Activated CD8-positive, alpha-beta T cell treated with anti-CD3 and anti-CD28 coated beads for 36 hours (primary cell): ENCODE data around the gene TMEM63B. TPM values are rescaled to one million over a fixed set of nuclear protein-coding genes. Genes with fewer than 3 reads are reported as not detected.

Experiments used
- ATAC-seq: fragments of 200-7000 bp; cut with Tn5 transposase; one replicate; pipeline ENCODE4 v1.10.0; 2021; ENCODE audit warnings: mild to moderate bottlenecking, moderate library complexity
- CTCF ChIA-PET: fragments of 350-600 bp; sonication (Branson Sonifier 250); formaldehyde crosslinking; loops from one replicate; lab custom pipeline; 2021; ENCODE audit warnings: antibody characterized with exemption; lab: Charles Lee
- POLR2A ChIA-PET: fragments of 350-600 bp; sonication (Branson Sonifier 250); formaldehyde crosslinking; loops from one replicate; lab custom pipeline; 2021; ENCODE audit warnings: antibody characterized with exemption; lab: Charles Lee
- DNase-seq: peaks from one replicate; pipeline ENCODE4 v3.0.0-alpha.2; 2020
- H3K27ac Mint-ChIP-seq: one replicate; pipeline ENCODE4 v1.8.0; 2021; ENCODE audit warnings: mild to moderate bottlenecking, mixed read lengths
- H3K27me3 Mint-ChIP-seq: one replicate; pipeline ENCODE4 v1.8.0; 2021; ENCODE audit warnings: mixed read lengths
- H3K36me3 Mint-ChIP-seq: one replicate; pipeline ENCODE4 v1.8.0; 2021; ENCODE audit warnings: low read depth, mixed read lengths
- H3K4me1 Mint-ChIP-seq: one replicate; pipeline ENCODE4 v1.8.0; 2021; ENCODE audit warnings: low read depth, mixed read lengths
- H3K4me3 Mint-ChIP-seq: one replicate; pipeline ENCODE4 v1.8.0; 2021; ENCODE audit warnings: mild to moderate bottlenecking, moderate library complexity, mixed read lengths
- H3K9me3 Mint-ChIP-seq: one replicate; pipeline ENCODE4 v1.8.0; 2021; ENCODE audit warnings: mixed read lengths
- CTCF ChIP-seq: fragments of 200-600 bp; IDR thresholded peaks from one replicate; pipeline ENCODE4 v1.8.0; 2022; ENCODE audit warnings: antibody characterized with exemption, mild to moderate bottlenecking
- intact Hi-C: fragments of 100-400 bp; cut with micrococcal nuclease; formaldehyde crosslinking; loops from one replicate; pipeline ENCODE4 v1.10.0; 2022
- total RNA-seq, 2 experiments: library from RNA; stranded (reverse); gene quantifications; one replicate each; pipeline ENCODE4 v1.2.3, GENCODE V29; 2021

The TMEM63B gene
- total RNA-seq, 2 experiments from 2014 or later: 9.1 to 12.9 TPM

- Mint-ChIP-seq H3K4me3 (no peak overlapping the region), H3K9me3 (no peaks in the 10 kb centered on the region), H3K4me1 (peaks cover 20% of the 10 kb centered on the region), H3K36me3 (no peaks in the 10 kb centered on the region), H3K27ac (no peak overlapping the region), H3K27me3 (peaks cover 8% of the 10 kb centered on the region)
- ATAC-seq: no peak
- POLR2A ChIA-PET: interaction anchor here (0.9 to 1.1 kb wide), 3 partner anchors 15 to 94 kb away, joined by 3 read pairs; no protein-coding TSS in a partner anchor
- DNase-seq: no peak
- intact Hi-C loops: no loop called here
- TF ChIP-seq CTCF: no peak
- CTCF ChIA-PET: interaction anchor here (1.1 to 1.6 kb wide), 3 partner anchors 10 to 75 kb away, joined by 3 to 5 read pairs (median 3); no protein-coding TSS in a partner anchor
Measured at GRCh38 chr6:44162876-44163625, 35.7 kb downstream of the TMEM63B start.

GRCh38 chr6:44166116-44166515 is 38.8 kb downstream of the TMEM63B start:
- peaks cover 8% of the 10 kb centered on the region for H3K27me3 Mint-ChIP-seq
- no peak overlapping the region for H3K4me3 Mint-ChIP-seq
- no peaks in the 10 kb centered on the region for H3K36me3 Mint-ChIP-seq
- ATAC-seq: no peak
- no peaks in the 10 kb centered on the region for H3K9me3 Mint-ChIP-seq
- peaks cover 17% of the 10 kb centered on the region for H3K4me1 Mint-ChIP-seq
- H3K27ac Mint-ChIP-seq: no peak overlapping the region
- intact Hi-C loops: no loop called here
- no peak for DNase-seq
- ChIA-PET POLR2A (no interaction called here), CTCF (interaction anchor here (0.9 to 1.3 kb wide), 2 partner anchors 10 to 55 kb away, joined by 3 to 4 read pairs; no protein-coding TSS in a partner anchor)
- no peak for TF ChIP-seq CTCF

GRCh38 chr6:44166591-44167184 is 39.3 kb downstream of the TMEM63B start:
- Mint-ChIP-seq H3K9me3 (no peaks in the 10 kb centered on the region), H3K27me3 (peaks cover 8% of the 10 kb centered on the region), H3K36me3 (no peaks in the 10 kb centered on the region), H3K27ac (no peak overlapping the region), H3K4me1 (peaks cover 14% of the 10 kb centered on the region), H3K4me3 (no peak overlapping the region)
- TF ChIP-seq CTCF: no peak
- ChIA-PET CTCF (interaction anchor here (0.9 to 2.0 kb wide), 3 partner anchors 10 to 55 kb away, joined by 3 to 4 read pairs (median 4); no protein-coding TSS in a partner anchor), POLR2A (no interaction called here)
- ATAC-seq (peak; percentile 25), DNase-seq (peak; percentile 23)
- intact Hi-C loops: no loop called here

- peaks cover 8% of the 10 kb centered on the region for H3K27me3 Mint-ChIP-seq
Measured at GRCh38 chr6:44167567-44167966, 40.2 kb downstream of the TMEM63B start.

More at GRCh38 chr6:44167567-44167966, 40.2 kb downstream of the TMEM63B start:
- TF ChIP-seq CTCF: no peak
- Mint-ChIP-seq H3K4me1 (peaks cover 17% of the 10 kb centered on the region), H3K27ac (no peak overlapping the region), H3K9me3 (no peaks in the 10 kb centered on the region), H3K36me3 (no peaks in the 10 kb centered on the region), H3K4me3 (no peak overlapping the region)
- ChIA-PET CTCF (interaction anchor here (1.0 to 2.0 kb wide), 2 partner anchors 16 to 54 kb away, joined by 3 to 4 read pairs; no protein-coding TSS in a partner anchor), POLR2A (no interaction called here)
- no peak for DNase-seq
- no peak for ATAC-seq
- intact Hi-C loops: no loop called here
